Esophagus muscularis mucosa (tissue), 4 donors: ENCODE results near the gene SMCHD1. TPM values are rescaled to one million over a fixed set of nuclear protein-coding genes. Genes with fewer than 3 reads are reported as not detected.

ENCODE experiments used
- DNase-seq: peaks from one replicate; pipeline ENCODE4 v3.0.0-alpha.2; 2017; ENCODE audit errors: extremely low spot score
- H3K27ac ChIP-seq, 4 donors: fragments of 200-600 bp; sonication (generic); replicated peaks in 1 of 4; 1 replicate in 3 of 4; 2 replicates in 1 of 4; pipeline ENCODE4 v1.5.1; 2016 to 2019; ENCODE audit warnings: mild to moderate bottlenecking in 1 of 4
- H3K27me3 ChIP-seq, 4 donors: fragments of 200-600 bp; sonication (generic); one replicate each; pipeline versions ENCODE4 v1.5.1 to v1.6.0; 2016 to 2019
- H3K36me3 ChIP-seq, 4 donors: fragments of 200-600 bp; sonication (generic); one replicate each; pipeline ENCODE4 v1.5.1; 2016 to 2019
- H3K4me1 ChIP-seq, 4 donors: fragments of 200-600 bp; sonication (generic); one replicate each; pipeline ENCODE4 v1.5.1; 2016 to 2019
- H3K4me3 ChIP-seq, 4 donors: fragments of 200-600 bp; sonication (generic); 1 replicate in 2 of 4; 2 replicates in 2 of 4; pipeline ENCODE4 v1.5.1; 2016 to 2019; ENCODE audit warnings: mild to moderate bottlenecking in 4 of 4, moderate library complexity in 1 of 4
- H3K9me3 ChIP-seq, 4 donors: fragments of 200-600 bp; sonication (generic); 1 replicate in 3 of 4; 2 replicates in 1 of 4; pipeline ENCODE4 v1.5.1; 2016 to 2019
- EP300 ChIP-seq: sonication (generic); formaldehyde crosslinking; IDR thresholded peaks from one replicate; pipeline ENCODE4 v1.6.1; 2017; ENCODE audit warnings: antibody characterized with exemption
- POLR2A ChIP-seq: fragments of 450-650 bp; IDR thresholded peaks from one replicate; pipeline ENCODE4 v1.6.1; 2017; ENCODE audit warnings: antibody characterized with exemption, moderate library complexity, mild to moderate bottlenecking, low read depth
- POLR2AphosphoS5 ChIP-seq, 2 donors: sonication (generic); formaldehyde crosslinking; IDR thresholded peaks; one replicate each; pipeline ENCODE4 v1.6.1; 2017; ENCODE audit warnings: antibody characterized with exemption in 2 of 2
- WGBS: methylation state at CpG from one replicate; pipeline ENCODE4 v1.1.5; 2018; 5-methylcytosine and 5-hydroxymethylcytosine counted together
- intact Hi-C: fragments of 100-400 bp; cut with DNase I; formaldehyde crosslinking; loops from one replicate; pipeline ENCODE4 v1.15.1; 2023
- total RNA-seq, 4 donors: library from RNA; depleted of rRNA; stranded (reverse); fragments of >200 nt; gene quantifications; one replicate each; pipeline versions ENCODE4 v1.1.0 to v1.2.1, GENCODE V29; 2016
- TF ChIP-seq, protein P1 (sequence below), 3 experiments: fragments of 200-600 bp in 2 of 3; fragments of 450-650 bp in 1 of 3; sonication (generic) in 2 of 3; IDR thresholded peaks; one replicate each; pipeline ENCODE4 v1.5.1; 2017 to 2019; ENCODE audit warnings: antibody characterized with exemption in 3 of 3, mild to moderate bottlenecking in 2 of 3, moderate library complexity in 1 of 3

The SMCHD1 gene
- total RNA-seq, 4 donors from 2014 or later = 47.9 to 62.3 (median 58.2) TPM

DNA sequence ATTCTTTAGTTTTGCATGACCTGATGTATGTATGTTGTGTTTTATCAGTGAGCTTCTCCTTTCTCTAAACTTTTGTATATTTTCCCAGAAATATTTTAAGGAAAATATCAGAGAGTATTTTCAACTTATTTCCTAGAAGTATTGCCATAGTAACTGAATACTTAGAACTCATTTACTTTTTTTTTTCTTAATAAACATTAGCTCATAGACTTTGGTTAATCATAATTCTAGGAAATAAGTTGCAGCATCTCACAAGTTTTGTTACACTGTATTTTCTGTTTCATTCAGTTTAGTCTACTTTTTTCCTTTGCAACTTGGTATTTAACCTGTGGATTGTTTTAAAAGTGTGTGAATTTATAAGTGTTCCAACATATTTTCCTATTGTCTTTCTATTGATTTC, 27.5 kb downstream of the SMCHD1 start:
- Histone ChIP-seq H3K27ac (no peak overlapping the region), H3K4me3 (no peak overlapping the region), H3K27me3 (no peaks in the 10 kb centered on the region), H3K4me1 (peaks cover 0 to 14% (median 9%) of the 10 kb centered on the region in 4 donors), H3K36me3 (peaks cover 7 to 48% (median 14%) of the 10 kb centered on the region in 4 donors), H3K9me3 (no peaks in the 10 kb centered on the region)
- no peak for DNase-seq
- intact Hi-C loops = no loop called here
- TF ChIP-seq EP300 (no peak), POLR2A (no peak), POLR2AphosphoS5 (IDR thresholded peaks at IDR 0.05) (no peak)
- TF ChIP-seq, protein P1, sequence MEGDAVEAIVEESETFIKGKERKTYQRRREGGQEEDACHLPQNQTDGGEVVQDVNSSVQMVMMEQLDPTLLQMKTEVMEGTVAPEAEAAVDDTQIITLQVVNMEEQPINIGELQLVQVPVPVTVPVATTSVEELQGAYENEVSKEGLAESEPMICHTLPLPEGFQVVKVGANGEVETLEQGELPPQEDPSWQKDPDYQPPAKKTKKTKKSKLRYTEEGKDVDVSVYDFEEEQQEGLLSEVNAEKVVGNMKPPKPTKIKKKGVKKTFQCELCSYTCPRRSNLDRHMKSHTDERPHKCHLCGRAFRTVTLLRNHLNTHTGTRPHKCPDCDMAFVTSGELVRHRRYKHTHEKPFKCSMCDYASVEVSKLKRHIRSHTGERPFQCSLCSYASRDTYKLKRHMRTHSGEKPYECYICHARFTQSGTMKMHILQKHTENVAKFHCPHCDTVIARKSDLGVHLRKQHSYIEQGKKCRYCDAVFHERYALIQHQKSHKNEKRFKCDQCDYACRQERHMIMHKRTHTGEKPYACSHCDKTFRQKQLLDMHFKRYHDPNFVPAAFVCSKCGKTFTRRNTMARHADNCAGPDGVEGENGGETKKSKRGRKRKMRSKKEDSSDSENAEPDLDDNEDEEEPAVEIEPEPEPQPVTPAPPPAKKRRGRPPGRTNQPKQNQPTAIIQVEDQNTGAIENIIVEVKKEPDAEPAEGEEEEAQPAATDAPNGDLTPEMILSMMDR (IDR thresholded peaks at IDR 0.05) = no peak

DNA sequence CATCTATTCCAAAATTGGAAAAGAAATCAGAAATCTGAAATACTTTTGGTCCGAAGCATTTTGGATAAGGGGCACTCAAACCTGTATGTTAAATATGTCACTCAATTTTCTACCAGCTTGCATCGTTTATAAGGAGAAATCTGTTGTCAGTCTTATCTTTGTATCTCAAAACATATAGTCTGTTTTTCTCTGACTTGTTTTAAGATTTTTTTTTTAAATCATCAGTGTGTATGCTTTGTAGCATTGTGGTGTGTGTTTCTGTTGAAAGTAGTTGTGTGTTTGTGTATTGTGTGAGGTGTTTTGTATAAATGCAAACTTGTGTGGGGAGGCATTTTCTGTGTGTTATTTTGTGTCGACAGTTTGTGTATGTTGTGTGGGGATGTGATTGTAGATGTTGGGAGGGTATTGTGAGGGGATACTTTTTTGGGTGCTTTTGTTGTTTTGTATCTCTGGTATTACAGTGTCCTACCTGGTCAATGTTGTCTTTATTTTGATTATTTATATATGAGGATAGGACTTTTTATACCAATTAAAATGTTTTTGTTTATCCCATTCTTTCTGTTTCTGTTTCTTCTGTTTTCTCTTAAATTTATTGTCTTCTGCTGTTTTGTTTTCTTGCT, 30.9 kb downstream of the SMCHD1 start:
- TF ChIP-seq POLR2AphosphoS5 (IDR thresholded peaks at IDR 0.05) = no peak
- no peak for TF ChIP-seq POLR2A
- TF ChIP-seq EP300 = no peak
- TF ChIP-seq, protein P1 (IDR thresholded peaks at IDR 0.05) = no peak
- H3K27me3 ChIP-seq = no peaks in the 10 kb centered on the region
- intact Hi-C loops = no loop called here
- 97% methylated on average over 3 of the region's 3 CpGs for WGBS
- no peaks in the 10 kb centered on the region for H3K9me3 ChIP-seq
- no peak for DNase-seq
- H3K4me1 ChIP-seq = peaks cover 0 to 14% (median 9%) of the 10 kb centered on the region in 4 donors
- no peak overlapping the region for H3K27ac ChIP-seq
- no peak overlapping the region for H3K4me3 ChIP-seq
- H3K36me3 ChIP-seq = peaks cover 9 to 54% (median 33%) of the 10 kb centered on the region in 4 donors

DNA sequence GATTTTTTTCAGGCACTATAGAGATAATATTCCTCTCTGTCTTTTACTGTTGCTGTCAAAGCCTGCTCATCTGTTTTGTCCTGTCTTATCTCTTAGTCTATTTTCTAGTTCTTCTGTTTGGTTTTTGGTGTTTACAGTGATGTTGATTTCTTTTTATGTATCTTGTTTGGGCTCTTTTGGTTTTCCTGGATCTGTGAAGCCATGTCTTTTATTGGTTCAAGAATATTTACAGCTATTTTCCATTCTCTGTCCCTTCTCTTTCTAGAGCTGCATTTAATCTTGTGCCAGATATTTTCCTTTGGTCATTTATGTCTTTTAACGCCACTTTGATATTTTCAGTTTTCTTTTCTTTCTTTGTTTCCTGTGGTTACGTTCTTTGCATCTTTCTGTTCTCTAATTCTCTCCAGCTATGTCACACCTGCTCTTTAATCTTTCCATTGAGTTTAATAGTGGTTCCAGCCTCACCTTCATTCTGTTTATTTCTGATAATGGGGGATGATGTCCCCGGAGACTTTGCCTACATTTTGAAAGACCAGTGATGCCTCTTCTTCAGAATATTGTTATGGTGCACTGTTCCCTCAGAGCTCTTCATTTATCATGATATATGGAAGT, 32.0 kb downstream of the SMCHD1 start:
- 93% methylated on average over 3 of the region's 3 CpGs for WGBS
- no peak for DNase-seq
- no peak for TF ChIP-seq POLR2A
- TF ChIP-seq, protein P1 (IDR thresholded peaks at IDR 0.05) = no peak
- no peak for TF ChIP-seq EP300
- no peak for TF ChIP-seq POLR2AphosphoS5 (IDR thresholded peaks at IDR 0.05)
- no peak overlapping the region for H3K4me3 ChIP-seq
- H3K27me3 ChIP-seq = no peaks in the 10 kb centered on the region
- intact Hi-C loops = no loop called here
- no peaks in the 10 kb centered on the region for H3K9me3 ChIP-seq
- H3K27ac ChIP-seq = no peak overlapping the region
- peaks cover 14 to 55% (median 35%) of the 10 kb centered on the region in 4 donors for H3K36me3 ChIP-seq
- peaks cover 0 to 10% (median 7%) of the 10 kb centered on the region in 4 donors for H3K4me1 ChIP-seq

DNA sequence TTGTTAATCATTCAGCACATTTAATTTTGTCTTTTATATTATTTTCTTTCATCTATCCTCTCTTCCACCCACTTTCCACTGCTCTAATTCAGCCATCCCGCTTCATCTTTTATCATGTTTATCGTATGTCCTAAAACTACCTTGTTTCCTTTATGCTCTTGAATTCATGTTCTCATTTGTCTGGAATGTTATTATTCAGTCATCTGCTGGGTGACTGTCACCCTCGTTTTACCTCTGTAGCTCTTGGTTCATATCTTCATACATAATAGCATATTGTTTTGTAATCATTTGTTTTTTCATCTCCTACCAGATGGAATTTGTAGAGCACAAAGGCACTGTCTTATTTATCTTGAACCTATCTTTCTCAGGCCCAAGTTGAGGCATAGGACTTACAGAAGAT, 37.0 kb downstream of the SMCHD1 start:
- 78% methylated on average over 3 of the region's 3 CpGs for WGBS
- no peak overlapping the region for H3K27ac ChIP-seq
- intact Hi-C loops = no loop called here
- H3K9me3 ChIP-seq = no peaks in the 10 kb centered on the region
- H3K36me3 ChIP-seq = peaks cover 14 to 92% (median 55%) of the 10 kb centered on the region in 4 donors
- no peaks in the 10 kb centered on the region for H3K4me1 ChIP-seq
- TF ChIP-seq, protein P1 (IDR thresholded peaks at IDR 0.05) = no peak
- TF ChIP-seq EP300 (no peak), POLR2AphosphoS5 (IDR thresholded peaks at IDR 0.05) (no peak), POLR2A (no peak)
- DNase-seq = no peak
- no peak overlapping the region for H3K4me3 ChIP-seq
- no peaks in the 10 kb centered on the region for H3K27me3 ChIP-seq
